ENCODE data around the gene TBC1D3K. TPM values are rescaled to one million over a fixed set of nuclear protein-coding genes. Genes with fewer than 3 reads are reported as not detected.

The TBC1D3K gene
- total and polyA plus RNA-seq, 2 experiments from 2014 or later: not detected

Small RNA genes within 50 kb of the gene (small RNA-seq; reads per million reads assigned to genes)
- gene RF00001 (not detected), gene RNU6-489P (not detected)

Other genes with a start within 250 kb of the TBC1D3K start
- gene HNF1B, start 179.4 kb upstream of the TBC1D3K start, total RNA-seq: 5.7 and 8.8 TPM in 2 replicates
- 18.2 and 19.6 TPM in 2 replicates for gene HNF1B, start 179.4 kb upstream of the TBC1D3K start, polyA plus RNA-seq
- 10.7 and 12.8 TPM in 2 replicates for gene TBC1D3L, start 64.6 kb downstream of the TBC1D3K start, total RNA-seq
- gene TBC1D3L, start 64.6 kb downstream of the TBC1D3K start, polyA plus RNA-seq: 20.6 and 31.4 TPM in 2 replicates
- gene TBC1D3D, start 79.6 kb downstream of the TBC1D3K start, total RNA-seq: not detected in 2 replicates
- 0.08 and 0.15 TPM in 2 replicates for gene TBC1D3D, start 79.6 kb downstream of the TBC1D3K start, polyA plus RNA-seq
- gene TBC1D3C, start 144.2 kb downstream of the TBC1D3K start, total RNA-seq: not detected in 2 replicates
- gene TBC1D3C, start 144.2 kb downstream of the TBC1D3K start, polyA plus RNA-seq: not detected in 2 replicates
- gene TBC1D3E, start 203.5 kb downstream of the TBC1D3K start, total RNA-seq: not detected in 2 replicates
- not detected in 2 replicates for gene TBC1D3E, start 203.5 kb downstream of the TBC1D3K start, polyA plus RNA-seq

Data from hepatocyte (in vitro differentiated cells).